SW 1271 (cell line): Measurements from ENCODE around the gene MR1.

Experiments used
- DNase-seq, 2 experiments: peaks; one replicate each; lab custom pipeline; 2025; lab: John Stamatoyannopoulos, UW

The MR1 gene

GRCh38 chr1:181091309-181092040, 57.7 kb downstream of the MR1 start:
- no peak for DNase-seq

DNA sequence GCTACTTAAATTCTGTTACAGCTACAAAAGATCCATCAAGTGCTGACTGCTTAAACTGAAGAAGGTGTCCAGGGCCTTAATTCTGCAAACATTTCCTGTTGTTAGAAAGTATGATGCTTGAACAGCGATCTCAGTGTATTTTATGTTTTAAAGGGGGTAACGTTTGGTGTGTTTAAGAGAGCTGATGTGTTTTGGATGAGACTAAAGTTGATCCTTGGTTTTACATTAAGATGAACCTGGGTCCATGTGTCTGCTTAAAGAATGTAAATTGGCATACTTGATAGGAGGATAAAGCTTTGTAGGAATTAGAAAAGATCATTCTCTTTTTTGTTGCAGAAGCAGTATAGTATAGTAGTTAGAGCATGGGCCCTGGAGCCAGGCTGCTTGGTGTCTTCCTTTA, 58.3 kb downstream of the MR1 start:
- no peak for DNase-seq

DNA sequence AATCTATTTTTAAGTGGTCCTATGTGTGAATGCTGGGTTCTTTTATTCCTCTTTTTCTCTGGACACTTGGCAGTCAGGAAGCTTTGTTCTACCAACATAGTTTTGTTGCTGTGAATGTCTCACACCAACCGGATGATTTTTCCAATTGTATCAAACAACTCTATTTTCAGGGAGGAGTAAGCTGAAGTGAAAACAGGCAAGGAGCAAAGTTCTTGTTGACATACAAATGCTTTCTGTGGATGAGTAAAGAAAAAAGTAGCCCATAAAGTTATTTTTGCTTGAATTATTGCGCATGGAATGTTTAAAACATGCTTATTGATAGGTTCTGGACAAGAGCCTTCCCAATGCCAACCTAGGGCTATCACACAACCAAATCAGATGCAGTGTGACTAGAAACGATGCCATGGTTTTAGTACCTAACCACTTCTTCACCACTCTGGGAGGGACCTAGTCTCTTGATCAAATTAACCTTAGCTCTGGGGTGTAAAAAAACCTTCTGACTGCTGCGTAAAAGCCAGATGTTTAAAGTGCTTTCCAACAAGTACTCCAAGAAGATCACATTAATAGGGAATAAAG, 59.2 kb downstream of the MR1 start:
- DNase-seq = no peak

- no peak for DNase-seq
These were observed 60.8 kb downstream of the MR1 start for GRCh38 chr1:181094416-181095212.

DNA sequence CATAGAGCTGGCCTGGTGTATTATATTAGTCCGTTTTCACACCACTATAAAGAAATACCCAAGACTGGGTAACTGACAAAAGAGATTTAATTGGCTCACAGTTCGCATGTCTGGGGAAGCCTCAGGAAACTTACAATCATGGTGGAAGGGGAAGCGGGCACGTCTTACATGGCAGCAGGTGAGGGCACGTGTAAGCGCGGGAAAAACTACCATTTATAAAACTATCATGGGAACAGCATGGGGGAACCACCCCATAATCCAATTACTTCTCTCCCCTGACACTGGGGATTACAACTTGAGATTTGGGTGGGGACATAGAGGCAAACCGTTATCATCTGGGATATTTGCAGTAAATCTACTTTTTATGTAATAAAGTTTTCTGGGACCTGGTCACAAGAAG, 61.5 kb downstream of the MR1 start:
- no peak for DNase-seq

DNA sequence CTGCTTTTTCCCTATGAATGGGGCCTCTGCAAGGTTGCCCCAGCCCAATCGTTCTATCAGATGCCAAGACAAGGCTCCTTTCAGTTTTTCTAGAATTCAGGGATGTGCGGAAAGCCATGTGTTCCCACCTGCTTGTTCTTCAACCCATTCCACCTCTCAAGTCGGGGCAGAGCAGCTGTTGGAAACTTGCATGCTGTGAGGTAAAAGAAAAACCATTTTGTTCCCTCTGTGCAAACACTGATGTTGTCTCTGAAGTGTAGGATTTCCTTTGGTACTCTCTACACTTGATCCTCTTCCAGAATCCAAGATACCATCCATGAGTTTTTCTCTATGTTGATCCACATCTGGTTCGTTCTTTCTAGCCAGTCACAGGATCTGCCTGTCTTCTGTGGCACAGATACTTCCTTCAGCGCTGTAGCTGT, 62.0 kb downstream of the MR1 start:
- DNase-seq = no peak

- no peak for DNase-seq
These were observed 63.5 kb downstream of the MR1 start for GRCh38 chr1:181097242-181097641.

DNA sequence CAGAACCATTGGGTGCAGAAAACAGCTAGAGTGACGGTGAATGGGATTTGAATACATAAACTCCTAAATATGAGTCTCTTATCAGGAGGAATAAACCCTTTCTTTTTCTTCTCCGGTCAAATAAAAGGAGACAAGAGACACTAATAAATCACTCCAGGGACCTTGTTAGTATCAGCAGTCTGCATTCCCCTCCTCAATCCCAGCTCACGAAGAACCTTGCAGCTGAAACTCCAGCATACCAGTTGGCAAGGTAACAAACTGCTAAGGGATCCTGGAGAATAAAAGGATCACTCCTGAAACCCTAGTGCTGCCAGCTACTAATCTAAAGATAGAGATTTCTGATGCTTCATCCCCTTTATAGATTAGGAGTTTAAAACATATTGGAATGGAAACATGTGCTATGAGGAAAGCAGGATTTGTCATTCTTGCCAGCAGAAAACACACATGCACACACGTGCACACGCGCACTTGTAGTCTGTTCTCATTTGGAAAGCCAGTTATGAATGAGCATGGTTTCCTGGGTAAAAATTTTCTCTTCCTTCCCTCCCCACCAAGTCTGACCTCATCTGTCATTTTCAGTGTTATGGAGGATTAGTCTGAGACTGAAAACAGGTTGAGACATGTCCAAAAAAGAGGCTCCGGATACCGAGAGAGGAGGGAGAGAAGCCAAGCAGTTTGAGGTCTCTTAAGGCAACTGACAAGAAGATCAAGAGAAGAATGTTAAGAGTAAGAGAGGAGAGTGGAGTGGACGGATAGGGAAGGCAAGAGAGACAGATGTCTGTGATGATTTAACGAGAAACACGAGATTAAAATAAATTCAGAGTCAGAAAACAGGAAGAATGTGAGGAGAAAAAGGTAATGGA, 65.6 kb downstream of the MR1 start:
- no peak for DNase-seq

DNA sequence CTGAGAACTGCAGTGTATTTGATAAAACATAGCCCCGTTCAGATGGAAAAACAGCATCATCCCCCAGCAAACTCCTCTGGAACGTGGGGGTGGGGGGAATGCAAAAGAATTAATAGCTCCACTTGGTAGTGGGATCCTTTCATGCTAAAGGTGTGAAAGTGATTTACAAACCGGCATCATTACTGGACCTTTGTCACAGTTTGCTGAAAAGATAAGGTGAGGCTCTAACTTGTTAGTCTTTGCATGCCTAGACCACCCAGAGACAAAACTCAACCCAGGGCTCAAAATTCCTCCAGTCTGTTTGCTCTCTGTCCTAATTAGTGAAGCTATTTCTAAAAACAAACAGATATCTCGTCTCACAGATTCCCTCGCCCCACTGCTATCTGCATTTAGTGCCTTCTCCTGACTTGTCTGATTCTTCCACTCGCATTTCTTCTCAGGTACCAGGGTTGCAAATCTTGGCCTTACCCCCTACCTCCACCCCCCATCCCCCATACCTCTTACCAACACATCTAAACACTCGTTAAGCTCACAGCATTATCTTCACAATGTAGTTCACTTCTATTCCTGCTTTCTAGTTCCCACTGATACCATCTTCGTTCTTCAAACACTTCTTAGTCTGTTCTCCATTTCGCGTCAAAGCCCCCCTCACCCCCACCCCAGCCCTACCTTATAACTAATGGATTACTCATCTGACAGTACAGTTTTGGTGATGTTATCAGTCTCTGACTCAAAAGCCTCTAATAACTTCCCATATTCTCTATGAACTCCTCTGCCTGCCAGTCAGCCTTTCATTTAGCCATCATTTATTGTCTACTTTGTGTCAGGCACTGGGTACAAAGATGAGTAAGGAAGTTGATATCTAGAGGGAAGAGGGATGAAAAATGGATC, 66.5 kb downstream of the MR1 start:
- DNase-seq = no peak

GRCh38 chr1:181100934-181101333, 67.2 kb downstream of the MR1 start:
- DNase-seq = no peak

DNA sequence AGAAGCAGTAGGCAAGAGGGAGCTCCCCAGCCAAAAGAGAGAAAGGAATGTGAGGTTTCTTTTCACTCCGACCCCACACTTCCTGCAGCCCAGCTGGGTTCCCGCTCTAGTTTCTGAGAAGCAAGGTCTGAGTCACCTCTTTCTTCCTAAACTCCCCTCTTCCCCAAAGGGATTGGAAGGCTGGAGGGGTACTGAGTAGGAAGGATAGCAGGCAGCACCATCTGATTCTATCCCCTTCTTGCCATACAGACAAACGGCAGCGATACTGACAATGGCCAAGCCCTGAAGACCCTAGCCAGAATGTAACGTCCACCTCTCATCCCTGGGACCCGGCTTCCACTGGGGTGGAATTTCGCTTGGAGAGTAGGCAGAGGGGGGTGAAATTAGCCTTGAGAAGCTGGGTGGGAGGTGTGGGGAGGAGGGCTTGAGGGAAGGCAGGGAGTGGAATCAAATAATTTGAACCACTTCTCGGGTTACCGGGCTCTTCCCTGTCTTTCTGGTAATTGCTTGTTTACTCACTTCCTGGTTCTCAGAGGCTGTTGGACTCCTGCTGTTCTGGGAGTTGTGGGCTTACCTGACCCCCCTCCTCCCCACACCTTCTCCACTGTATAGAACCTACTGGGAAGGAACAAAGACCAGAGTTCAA, 67.9 kb downstream of the MR1 start:
- DNase-seq = peak in 1 of 2 experiments; percentile 47

- no peak for DNase-seq
These were observed 69.1 kb downstream of the MR1 start for GRCh38 chr1:181102841-181103240.

- DNase-seq = no peak
These were observed 69.6 kb downstream of the MR1 start for GRCh38 chr1:181103399-181103798.

- no peak for DNase-seq
These were observed 70.4 kb downstream of the MR1 start for GRCh38 chr1:181104042-181104789.

DNA sequence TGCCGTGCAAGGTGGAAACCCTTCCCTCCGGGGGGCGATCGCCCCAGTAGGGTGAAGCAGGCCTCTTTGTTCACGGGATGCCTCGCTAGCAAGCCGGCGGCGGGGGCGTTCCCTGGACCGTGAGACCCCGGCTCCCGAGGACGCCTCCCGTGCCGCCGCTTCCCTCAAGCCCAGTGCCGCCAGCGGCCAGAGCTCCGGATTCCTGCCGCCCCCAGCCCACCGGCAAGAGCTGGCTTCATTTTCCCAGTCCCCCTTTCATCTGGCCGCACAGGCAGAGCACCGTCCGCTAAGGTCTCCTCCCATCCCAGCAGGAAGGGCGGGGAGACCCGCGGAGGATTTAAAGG, 71.0 kb downstream of the MR1 start:
- no peak for DNase-seq

DNA sequence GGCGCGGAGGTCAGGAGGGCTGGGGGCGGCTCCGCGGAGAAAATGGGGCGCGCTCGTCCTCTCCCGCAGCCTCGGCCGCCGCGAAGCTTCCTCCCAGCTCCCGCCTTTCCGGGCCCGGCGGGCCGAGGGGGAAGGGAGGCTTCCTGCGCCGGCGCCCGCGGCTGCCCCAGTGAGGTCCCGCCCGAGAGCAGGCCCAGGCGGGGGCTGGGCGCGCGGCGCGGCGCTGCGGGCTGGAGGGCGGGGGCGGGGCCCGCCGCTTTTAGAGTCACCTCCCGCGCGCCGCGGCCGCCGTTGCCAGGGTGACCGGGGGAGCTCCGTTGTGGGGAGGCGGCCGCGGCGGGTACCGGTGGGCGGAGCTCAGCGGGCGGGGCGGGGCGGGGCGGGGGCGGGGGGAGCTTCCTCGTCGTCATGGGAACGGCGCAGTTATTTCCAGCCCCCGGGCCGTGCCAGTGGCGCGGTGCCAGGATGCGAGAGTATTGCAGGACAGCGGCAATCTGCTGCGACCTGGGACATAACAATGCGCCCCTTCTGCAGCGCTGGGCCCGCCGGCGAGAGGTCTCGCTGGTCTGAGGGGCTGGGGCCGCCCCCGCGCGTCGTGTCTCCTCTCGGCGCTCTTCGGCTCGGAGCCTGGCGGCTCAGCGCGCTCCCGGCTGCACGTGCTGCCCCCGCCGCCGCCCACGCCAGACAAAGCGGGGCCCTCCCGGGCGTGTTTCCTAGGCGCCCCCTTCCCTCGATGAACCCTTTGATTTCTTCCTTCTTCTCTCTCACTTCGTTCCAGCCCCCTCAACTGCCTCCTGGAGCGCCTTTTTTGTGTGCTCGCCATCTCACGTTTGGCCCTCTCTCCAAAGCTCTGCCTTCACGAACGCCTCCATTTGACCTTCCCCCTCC, 71.6 kb downstream of the MR1 start:
- DNase-seq = peak; percentile 20 to 60

- DNase-seq = no peak
These were observed 72.2 kb downstream of the MR1 start for GRCh38 chr1:181106022-181106312.

- no peak for DNase-seq
These were observed 72.7 kb downstream of the MR1 start for GRCh38 chr1:181106479-181106878.

GRCh38 chr1:181107711-181108110, 73.9 kb downstream of the MR1 start:
- no peak for DNase-seq
